Astrocyte of the hippocampus (primary cell): ENCODE data around the gene UGT2A2.
"Not testable (repeated sequence)": the region's sequence is repeated elsewhere in the genome, so short reads cannot be mapped to it uniquely, and the experiment has no call there.

Experiments
- DNase-seq: peaks from one replicate; pipeline ENCODE4 v3.0.0; 2011; ENCODE audit warnings: low read depth, low spot score

The UGT2A2 gene

GRCh38 chr4:69639542-69639941 is at the start of gene UGT2A2:
Gene UGT2A2, minus strand, starts transcription at chr4:69639642. Its CDS starts 2 bp downstream, at chr4:69639640.
- DNase-seq, result no peak

GRCh38 chr4:69684804-69685203 is 45.4 kb upstream of the UGT2A2 start:
- DNase-seq, result no peak

- no peak for DNase-seq
Observed at GRCh38 chr4:69668680-69669079, 29.2 kb upstream of the UGT2A2 start.

- not testable (repeated sequence) for DNase-seq
Observed at GRCh38 chr4:69664009-69664408, 24.6 kb upstream of the UGT2A2 start.

GRCh38 chr4:69661130-69661803 is 21.8 kb upstream of the UGT2A2 start:
- DNase-seq, result not testable (repeated sequence)

- no peak for DNase-seq
Observed at GRCh38 chr4:69658133-69658532, 18.7 kb upstream of the UGT2A2 start.

- no peak for DNase-seq
Observed at GRCh38 chr4:69656653-69657158, 17.3 kb upstream of the UGT2A2 start.

GRCh38 chr4:69653147-69653546 is 13.7 kb upstream of the UGT2A2 start, which contains the start of gene UGT2A1:
Gene UGT2A1, minus strand, starts transcription at chr4:69653247. Its CDS starts 5,603 bp downstream, at chr4:69647644.
- DNase-seq, result no peak

- no peak for DNase-seq
Observed at GRCh38 chr4:69650872-69651271, 11.4 kb upstream of the UGT2A2 start.

- no peak for DNase-seq
Observed at GRCh38 chr4:69649629-69650028, 10.2 kb upstream of the UGT2A2 start.

GRCh38 chr4:69649207-69649606 is 9.8 kb upstream of the UGT2A2 start:
- no peak for DNase-seq

GRCh38 chr4:69642961-69643360 is 3.5 kb upstream of the UGT2A2 start:
- no peak for DNase-seq

- no peak for DNase-seq
Observed at GRCh38 chr4:69640289-69640688, 847 bp upstream of the UGT2A2 start.

- peak; percentile 28 for DNase-seq
Observed at GRCh38 chr4:69617083-69617694, 22.3 kb downstream of the UGT2A2 start.

GRCh38 chr4:69610484-69610883 is 29.0 kb downstream of the UGT2A2 start:
- no peak for DNase-seq

- no peak for DNase-seq
Observed at GRCh38 chr4:69601065-69601464, 38.4 kb downstream of the UGT2A2 start.

GRCh38 chr4:69600013-69600412 is 39.4 kb downstream of the UGT2A2 start:
- no peak for DNase-seq

- no peak for DNase-seq
Observed at GRCh38 chr4:69594382-69594781, 45.1 kb downstream of the UGT2A2 start.

GRCh38 chr4:69591364-69591763 is 48.1 kb downstream of the UGT2A2 start:
- no peak for DNase-seq

GRCh38 chr4:69589884-69590283 is 49.6 kb downstream of the UGT2A2 start:
- no peak for DNase-seq

- no peak for DNase-seq
Observed at GRCh38 chr4:69584135-69584534, 55.3 kb downstream of the UGT2A2 start.

GRCh38 chr4:69583543-69583942 is 55.9 kb downstream of the UGT2A2 start:
- no peak for DNase-seq

- no peak for DNase-seq
Observed at GRCh38 chr4:69577245-69577644, 62.2 kb downstream of the UGT2A2 start.
